GOT3 (cell line): ENCODE measurements around the gene LRRC51.

Experiments used
- DNase-seq: peaks from one replicate; lab custom pipeline; 2025; ENCODE audit warnings: mixed read lengths; lab: John Stamatoyannopoulos, UW

LRRC51 gene

GRCh38 chr11:72070491-72070890 is 10.2 kb upstream of the LRRC51 start:
- no peak for DNase-seq

GRCh38 chr11:72072348-72072747 is 8.3 kb upstream of the LRRC51 start:
- DNase-seq = no peak

DNA sequence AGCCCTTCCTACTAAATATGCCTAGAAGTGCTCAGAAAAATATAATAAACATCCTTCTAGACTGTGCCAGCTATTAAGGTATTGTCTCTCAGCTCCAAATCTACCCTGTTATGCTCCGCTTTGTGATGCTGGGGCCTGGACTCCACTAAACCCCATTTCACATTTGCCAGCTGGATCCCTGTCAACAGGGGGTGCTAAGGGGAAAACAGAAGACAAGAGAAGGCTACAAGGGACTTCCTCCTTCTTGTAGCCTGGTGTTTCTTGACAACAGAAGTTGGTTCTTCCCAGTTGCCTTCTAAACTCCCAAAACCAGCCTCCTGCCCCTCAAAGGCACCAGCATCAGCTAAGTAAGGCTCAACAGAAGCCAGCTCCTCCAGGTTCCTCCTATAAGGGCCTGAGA is 5.5 kb upstream of the LRRC51 start:
- no peak for DNase-seq

GRCh38 chr11:72075756-72076155 is 4.9 kb upstream of the LRRC51 start:
- no peak for DNase-seq

DNA sequence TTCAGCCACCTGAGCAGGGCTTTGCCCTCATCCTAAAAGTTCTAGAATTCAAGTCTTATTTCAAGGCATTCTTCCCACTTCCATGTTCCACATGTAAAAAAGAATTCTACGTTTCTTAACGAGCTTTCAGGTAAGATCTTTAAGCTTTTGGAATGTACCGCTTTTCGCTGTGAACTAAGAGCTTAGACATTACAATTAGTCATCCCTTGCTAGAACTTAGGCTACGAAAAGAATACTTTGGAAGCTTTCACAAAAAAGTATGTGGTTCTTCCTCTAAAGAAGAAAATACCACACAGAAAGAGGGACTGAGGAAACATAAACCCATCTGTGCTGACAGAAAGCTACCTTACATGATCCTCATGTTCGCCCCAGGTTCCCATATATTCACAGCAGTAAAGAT is 2.2 kb upstream of the LRRC51 start:
- no peak for DNase-seq

GRCh38 chr11:72079819-72080325 is 778 bp upstream of the LRRC51 start:
- no peak for DNase-seq

DNA sequence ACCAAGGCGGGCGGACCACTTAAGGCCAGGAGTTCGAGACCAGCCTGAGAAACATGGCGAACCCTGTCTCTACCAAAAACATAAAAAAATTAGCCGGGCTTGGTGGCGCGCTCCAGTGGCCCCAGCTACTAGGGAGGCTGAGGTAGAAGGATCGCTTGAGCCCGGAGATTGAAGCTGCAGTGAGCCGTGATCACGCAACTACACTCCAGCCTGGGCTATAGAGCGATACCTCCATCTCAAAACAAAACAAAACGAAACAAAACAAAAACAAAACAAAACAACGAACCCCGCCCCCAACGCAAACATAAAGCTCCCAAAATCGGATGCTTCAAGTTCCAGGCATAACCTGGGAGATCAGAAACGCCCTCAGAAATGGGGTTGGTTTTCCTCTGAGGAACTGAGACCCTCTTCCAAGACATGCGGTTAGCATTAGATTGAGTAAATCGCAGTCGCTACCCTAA is 564 bp downstream of the LRRC51 start:
- no peak for DNase-seq

GRCh38 chr11:72081821-72082453 is 1.3 kb downstream of the LRRC51 start:
- no peak for DNase-seq

- DNase-seq = no peak
Observed at GRCh38 chr11:72083414-72083813, 2.8 kb downstream of the LRRC51 start.

GRCh38 chr11:72084076-72084475 is 3.4 kb downstream of the LRRC51 start:
- DNase-seq = no peak

- no peak for DNase-seq
Observed at GRCh38 chr11:72084965-72085364, 4.3 kb downstream of the LRRC51 start.

GRCh38 chr11:72085621-72086351 is 5.1 kb downstream of the LRRC51 start:
- no peak for DNase-seq

- no peak for DNase-seq
Observed at GRCh38 chr11:72088076-72088808, 7.6 kb downstream of the LRRC51 start.

DNA sequence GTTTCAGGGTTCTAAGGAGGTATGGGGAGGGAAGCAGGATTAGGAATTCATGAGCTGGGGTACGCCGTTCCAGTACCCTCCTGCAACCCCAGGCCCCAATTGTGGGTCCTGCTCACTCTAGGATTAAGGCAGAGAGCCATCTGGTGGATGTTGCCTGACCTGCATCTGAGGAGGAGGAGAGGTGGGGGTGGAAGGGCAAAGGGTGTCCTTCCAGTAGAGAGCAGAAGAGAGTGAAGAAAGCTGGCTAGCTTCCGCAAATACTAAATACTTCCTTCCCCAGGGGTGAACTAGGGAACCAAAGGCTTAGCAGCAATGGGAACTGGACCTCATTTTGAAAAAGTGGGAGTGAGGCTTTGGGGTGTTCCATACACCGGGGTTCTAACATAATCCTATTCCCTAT is 10.6 kb downstream of the LRRC51 start:
- DNase-seq = no peak

DNA sequence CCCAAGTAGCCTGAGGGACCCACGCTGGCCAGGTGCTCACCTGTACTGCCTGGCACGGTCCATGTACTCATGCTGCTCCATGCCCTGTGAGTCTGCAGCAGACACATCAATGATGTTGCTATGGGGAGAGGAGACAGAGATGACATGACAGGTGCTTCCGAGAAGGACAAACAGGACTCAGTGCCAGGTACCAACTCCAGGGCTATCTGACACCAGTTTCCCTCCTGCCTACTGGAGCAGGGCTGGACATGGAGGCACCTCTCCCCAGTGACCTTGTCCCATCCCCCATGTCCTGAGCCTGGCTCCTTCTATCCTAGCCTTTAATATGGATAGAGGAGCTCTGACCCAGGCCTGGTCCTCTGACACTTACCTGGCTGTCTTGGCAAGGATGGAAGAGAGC is 18.1 kb downstream of the LRRC51 start:
- no peak for DNase-seq

GRCh38 chr11:72100009-72100408 is 19.4 kb downstream of the LRRC51 start:
- no peak for DNase-seq

GRCh38 chr11:72100462-72100861 is 19.8 kb downstream of the LRRC51 start:
- DNase-seq = no peak

DNA sequence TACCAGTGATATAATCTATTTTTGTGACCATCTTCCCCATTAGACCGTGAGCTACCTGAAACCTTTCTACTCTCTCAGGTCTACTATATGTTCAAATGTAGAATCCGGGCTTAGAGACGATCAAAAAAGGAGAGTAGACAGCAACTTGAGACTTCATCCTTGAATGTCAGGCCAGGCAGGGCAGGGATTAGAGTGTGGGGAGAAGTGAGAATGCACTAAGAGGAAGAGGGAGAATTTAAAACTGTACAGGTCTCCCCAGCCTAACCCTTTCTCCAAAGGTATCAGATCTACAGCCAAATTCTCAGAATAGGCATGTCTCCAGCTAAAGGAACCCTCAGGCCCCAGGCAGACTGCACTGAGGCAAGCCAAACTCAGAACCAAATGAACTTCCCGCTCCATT is 21.5 kb downstream of the LRRC51 start:
- DNase-seq = no peak

DNA sequence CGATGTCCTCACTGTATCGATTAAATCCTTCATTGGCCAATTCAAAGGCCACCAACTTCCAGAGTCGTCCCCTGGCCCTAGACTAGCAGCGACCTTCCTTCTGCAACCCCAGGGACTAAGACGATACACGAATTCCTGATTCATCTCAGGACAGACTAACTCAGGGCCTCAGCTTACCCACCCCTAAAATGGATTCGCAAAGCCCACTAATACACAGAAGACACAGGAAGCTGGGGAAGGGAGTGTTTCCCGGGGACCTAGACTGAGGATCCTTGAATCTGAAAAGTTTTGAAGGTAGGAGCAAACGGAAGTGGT is 21.9 kb downstream of the LRRC51 start:
- DNase-seq = no peak

GRCh38 chr11:72102946-72103753 is 22.5 kb downstream of the LRRC51 start, which contains the start of gene LAMTOR1:
TSS of gene LAMTOR1 (minus strand) at chr11:72103297. CDS start at chr11:72103224, 73 bp downstream.
- DNase-seq = peak; percentile 91

- DNase-seq = no peak
Observed at GRCh38 chr11:72103754-72104167, 23.1 kb downstream of the LRRC51 start.

DNA sequence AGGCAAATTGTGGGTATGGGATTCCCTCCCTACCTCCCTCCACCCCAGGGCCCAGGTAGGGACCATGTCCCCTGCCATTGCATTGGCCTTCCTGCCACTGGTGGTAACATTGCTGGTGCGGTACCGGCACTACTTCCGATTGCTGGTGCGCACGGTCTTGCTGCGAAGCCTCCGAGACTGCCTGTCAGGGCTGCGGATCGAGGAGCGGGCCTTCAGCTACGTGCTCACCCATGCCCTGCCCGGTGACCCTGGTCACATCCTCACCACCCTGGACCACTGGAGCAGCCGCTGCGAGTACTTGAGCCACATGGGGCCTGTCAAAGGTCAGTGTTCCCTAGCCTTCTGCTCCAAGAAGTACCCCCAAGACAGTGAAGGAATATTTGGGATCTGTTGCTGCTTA is 25.2 kb downstream of the LRRC51 start, which contains the start of gene TOMT:
TSS of gene TOMT (plus strand) at position 37 of the 400 bp plus-strand sequence. CDS start at position 65, 28 bp downstream.
- no peak for DNase-seq
